Fibroblast of lung (primary cell): ENCODE data around the gene TAS2R1.

Source experiments
- EZH2 ChIP-seq: IDR thresholded peaks from 2 replicates; pipeline ENCODE4 v1.5.1; 2012; ENCODE audit warnings: low read length, control low read depth, mild to moderate bottlenecking; ENCODE audit errors: missing control alignments
- TF ChIP-seq, protein P1 (sequence below), 2 donors: IDR thresholded peaks in 1 of 2; conservative IDR thresholded peaks in 1 of 2; 1 replicate in 1 of 2; 2 replicates in 1 of 2; pipeline ENCODE4 v1.5.1; 2011 to 2012; ENCODE audit warnings: low read length in 2 of 2, control low read depth in 1 of 2, inconsistent platforms in 1 of 2, low read depth in 1 of 2, mild to moderate bottlenecking in 1 of 2

DNA sequence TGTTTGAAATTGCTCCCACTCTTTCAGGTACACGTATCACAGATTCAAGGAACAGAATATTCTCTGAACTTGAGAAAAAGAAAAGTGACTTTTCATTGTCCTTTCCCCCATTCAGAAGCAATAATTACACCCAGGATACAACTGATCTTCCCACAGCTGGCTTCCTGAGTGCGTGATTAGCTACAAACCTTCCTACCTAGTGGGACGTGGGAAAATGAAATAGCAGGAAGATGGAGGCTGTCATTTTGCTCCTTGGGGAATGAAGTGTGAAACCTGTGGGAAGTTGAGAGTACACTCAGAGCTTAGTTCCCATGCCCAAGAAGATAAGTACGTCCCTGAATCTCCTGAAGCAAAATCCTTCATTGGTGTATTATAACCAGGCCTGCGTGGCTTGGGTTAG is 2.6 kb downstream of the TAS2R1 start:
- TF ChIP-seq, protein P1, sequence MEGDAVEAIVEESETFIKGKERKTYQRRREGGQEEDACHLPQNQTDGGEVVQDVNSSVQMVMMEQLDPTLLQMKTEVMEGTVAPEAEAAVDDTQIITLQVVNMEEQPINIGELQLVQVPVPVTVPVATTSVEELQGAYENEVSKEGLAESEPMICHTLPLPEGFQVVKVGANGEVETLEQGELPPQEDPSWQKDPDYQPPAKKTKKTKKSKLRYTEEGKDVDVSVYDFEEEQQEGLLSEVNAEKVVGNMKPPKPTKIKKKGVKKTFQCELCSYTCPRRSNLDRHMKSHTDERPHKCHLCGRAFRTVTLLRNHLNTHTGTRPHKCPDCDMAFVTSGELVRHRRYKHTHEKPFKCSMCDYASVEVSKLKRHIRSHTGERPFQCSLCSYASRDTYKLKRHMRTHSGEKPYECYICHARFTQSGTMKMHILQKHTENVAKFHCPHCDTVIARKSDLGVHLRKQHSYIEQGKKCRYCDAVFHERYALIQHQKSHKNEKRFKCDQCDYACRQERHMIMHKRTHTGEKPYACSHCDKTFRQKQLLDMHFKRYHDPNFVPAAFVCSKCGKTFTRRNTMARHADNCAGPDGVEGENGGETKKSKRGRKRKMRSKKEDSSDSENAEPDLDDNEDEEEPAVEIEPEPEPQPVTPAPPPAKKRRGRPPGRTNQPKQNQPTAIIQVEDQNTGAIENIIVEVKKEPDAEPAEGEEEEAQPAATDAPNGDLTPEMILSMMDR (conservative IDR thresholded peaks at IDR 0.05 in 1 of 2, IDR thresholded peaks at IDR 0.05 in 1 of 2; ENCODE audit: low read depth in 1 of 2, low read length in 2 of 2), result no peak
- no peak for TF ChIP-seq EZH2
